Measurements from ENCODE around the gene C10orf90. TPM values are rescaled to one million over a fixed set of nuclear protein-coding genes. Genes with fewer than 3 reads are reported as not detected.

The C10orf90 gene
- total RNA-seq, 1 experiment from 2014 or later = 0.59 TPM

GRCh38 chr10:126511917-126512479 is 158.5 kb downstream of the C10orf90 start:
- no peak overlapping the region for H2AFZ ChIP-seq
- H4K20me1 ChIP-seq (ENCODE audit: insufficient read depth) = no peaks in the 10 kb centered on the region
- no peaks in the 10 kb centered on the region for H3K27me3 ChIP-seq (ENCODE audit: insufficient read depth, low read depth)
- TF ChIP-seq CTCF (conservative IDR thresholded peaks at IDR 0.05) = no peak
- no peak for TF ChIP-seq EZH2 (IDR thresholded peaks at IDR 0.05; ENCODE audit: low read depth)
- no peak for DNase-seq
- no peaks in the 10 kb centered on the region for H3K9me3 ChIP-seq (ENCODE audit: insufficient read depth, low read depth)
- no peak overlapping the region for H3K4me2 ChIP-seq
- no peak overlapping the region for H3K27ac ChIP-seq
- BruUV-seq (replicated peaks) = no TSS peak
- no peak overlapping the region for H3K4me3 ChIP-seq
- H3K36me3 ChIP-seq (ENCODE audit: low read depth) = no peaks in the 10 kb centered on the region
- no peaks in the 10 kb centered on the region for H3K79me2 ChIP-seq (ENCODE audit: low read depth)
- ChIA-PET POLR2A (ENCODE audit: unreplicated experiment) (no interaction called here), CTCF (no interaction called here)
- no peaks in the 10 kb centered on the region for H3K9me2 ChIP-seq (ENCODE audit: insufficient read depth)
- H3F3A ChIP-seq (ENCODE audit: insufficient read depth, low read depth) = peaks cover 5% of the 10 kb centered on the region; the same call in 1 of the 2 replicates
- 0 out of 2 replicates have a peak, but pooled peaks cover 8% of the 10 kb centered on the region for H3K4me1 ChIP-seq (replicated peaks; ENCODE audit: insufficient read depth)
- intact Hi-C loops (cut with micrococcal nuclease; ENCODE audit: unreplicated experiment) = no loop called here

GRCh38 chr10:126509182-126509581 is 161.3 kb downstream of the C10orf90 start:
- Histone ChIP-seq H3K4me2 (no peak overlapping the region), H3K9me2 (ENCODE audit: insufficient read depth) (no peaks in the 10 kb centered on the region), H3K27me3 (ENCODE audit: insufficient read depth, low read depth) (no peaks in the 10 kb centered on the region), H4K20me1 (ENCODE audit: insufficient read depth) (no peaks in the 10 kb centered on the region), H3K9me3 (ENCODE audit: insufficient read depth, low read depth) (no peaks in the 10 kb centered on the region), H3K4me1 (replicated peaks; ENCODE audit: insufficient read depth) (0 out of 2 replicates have a peak, but pooled peaks cover 8% of the 10 kb centered on the region), H3K4me3 (no peak overlapping the region), H3K36me3 (ENCODE audit: low read depth) (no peaks in the 10 kb centered on the region), H3K79me2 (ENCODE audit: low read depth) (no peaks in the 10 kb centered on the region), H2AFZ (no peak overlapping the region), H3K27ac (peak overlapping the region; percentile 19; the same call in 1 of the 2 replicates), H3F3A (ENCODE audit: insufficient read depth, low read depth) (peaks cover 5% of the 10 kb centered on the region; the same call in 1 of the 2 replicates)
- intact Hi-C loops (cut with micrococcal nuclease; ENCODE audit: unreplicated experiment) = no loop called here
- ChIA-PET CTCF (no interaction called here), POLR2A (ENCODE audit: unreplicated experiment) (no interaction called here)
- TF ChIP-seq CTCF (conservative IDR thresholded peaks at IDR 0.05) = no peak
- TF ChIP-seq EZH2 (IDR thresholded peaks at IDR 0.05; ENCODE audit: low read depth) = no peak
- peak in 1 of 2 experiments; percentile 68 for DNase-seq
- no TSS peak for BruUV-seq (replicated peaks)

- peak overlapping the region; percentile 19; the same call in 1 of the 2 replicates for H3K27ac ChIP-seq
- no peaks in the 10 kb centered on the region for H3K27me3 ChIP-seq (ENCODE audit: insufficient read depth, low read depth)
- no TSS peak for BruUV-seq (replicated peaks)
- CTCF ChIA-PET = no interaction called here
- peaks cover 5% of the 10 kb centered on the region; the same call in 1 of the 2 replicates for H3F3A ChIP-seq (ENCODE audit: insufficient read depth, low read depth)
- no peaks in the 10 kb centered on the region for H3K9me3 ChIP-seq (ENCODE audit: insufficient read depth, low read depth)
- no peaks in the 10 kb centered on the region for H3K9me2 ChIP-seq (ENCODE audit: insufficient read depth)
- H3K4me1 ChIP-seq (replicated peaks; ENCODE audit: insufficient read depth) = 0 out of 2 replicates have a peak, but pooled peaks cover 8% of the 10 kb centered on the region
- H3K79me2 ChIP-seq (ENCODE audit: low read depth) = no peaks in the 10 kb centered on the region
- H3K4me2 ChIP-seq = no peak overlapping the region
- H4K20me1 ChIP-seq (ENCODE audit: insufficient read depth) = no peaks in the 10 kb centered on the region
- H3K4me3 ChIP-seq = no peak overlapping the region
- no peak for DNase-seq
- H2AFZ ChIP-seq = no peak overlapping the region
- TF ChIP-seq CTCF (conservative IDR thresholded peaks at IDR 0.05) = no peak
- TF ChIP-seq EZH2 (IDR thresholded peaks at IDR 0.05; ENCODE audit: low read depth) = no peak
- POLR2A ChIA-PET (ENCODE audit: unreplicated experiment) = no interaction called here
- intact Hi-C loops (cut with micrococcal nuclease; ENCODE audit: unreplicated experiment) = no loop called here
- no peaks in the 10 kb centered on the region for H3K36me3 ChIP-seq (ENCODE audit: low read depth)
Measured at GRCh38 chr10:126508535-126509040, 161.9 kb downstream of the C10orf90 start.

Measured in PC-9 (cell line).